BE2C (cell line): ENCODE measurements around the gene FLT4. TPM values are rescaled to one million over a fixed set of nuclear protein-coding genes. Genes with fewer than 3 reads are reported as not detected.

Source experiments
- DNase-seq: peaks from one replicate; pipeline ENCODE4 v3.0.0-alpha.2; 2020
- H3K27me3 ChIP-seq: fragments of 250-450 bp; sonication (Bioruptor Pico); 2 replicates; pipeline ENCODE4 v1.5.1; 2020; ENCODE audit warnings: mild to moderate bottlenecking
- H3K36me3 ChIP-seq: fragments of 250-450 bp; sonication (Bioruptor Pico); 2 replicates; pipeline ENCODE4 v1.5.1; 2020; ENCODE audit warnings: mild to moderate bottlenecking
- H3K4me1 ChIP-seq: fragments of 250-450 bp; sonication (Bioruptor Pico); 2 replicates; pipeline ENCODE4 v1.5.1; 2020
- H3K4me3 ChIP-seq: 2 replicates; pipeline ENCODE4 v1.5.1; 2011; ENCODE audit warnings: low read depth, low read length
- H3K9me3 ChIP-seq: fragments of 250-450 bp; sonication (Bioruptor Pico); 2 replicates; pipeline ENCODE4 v1.5.1; 2020
- polyA plus RNA-seq: library from polyadenylated mRNA; unstranded; fragments of >200 nt; gene quantifications from one replicate; pipeline ENCODE4 v1.2.1, GENCODE V29; 2012; ENCODE audit warnings: low read depth, missing spikeins; ENCODE audit not compliant: insufficient read length, insufficient read depth
- TF ChIP-seq, protein P1 (sequence below): IDR thresholded peaks from 2 replicates; pipeline ENCODE4 v1.5.1; 2012; ENCODE audit warnings: mild to moderate bottlenecking, low read depth, low read length

The FLT4 gene
- polyA plus RNA-seq, result 4.0 TPM

- Histone ChIP-seq H3K27me3 (peaks cover 49% of the 10 kb centered on the region), H3K4me3 (no peak within 1 kb of the TSS), H3K9me3 (no peaks in the 10 kb centered on the region), H3K4me1 (no peaks in the 10 kb centered on the region), H3K36me3 (no peaks in the 10 kb centered on the region)
- no peak for DNase-seq
- TF ChIP-seq, protein P1, sequence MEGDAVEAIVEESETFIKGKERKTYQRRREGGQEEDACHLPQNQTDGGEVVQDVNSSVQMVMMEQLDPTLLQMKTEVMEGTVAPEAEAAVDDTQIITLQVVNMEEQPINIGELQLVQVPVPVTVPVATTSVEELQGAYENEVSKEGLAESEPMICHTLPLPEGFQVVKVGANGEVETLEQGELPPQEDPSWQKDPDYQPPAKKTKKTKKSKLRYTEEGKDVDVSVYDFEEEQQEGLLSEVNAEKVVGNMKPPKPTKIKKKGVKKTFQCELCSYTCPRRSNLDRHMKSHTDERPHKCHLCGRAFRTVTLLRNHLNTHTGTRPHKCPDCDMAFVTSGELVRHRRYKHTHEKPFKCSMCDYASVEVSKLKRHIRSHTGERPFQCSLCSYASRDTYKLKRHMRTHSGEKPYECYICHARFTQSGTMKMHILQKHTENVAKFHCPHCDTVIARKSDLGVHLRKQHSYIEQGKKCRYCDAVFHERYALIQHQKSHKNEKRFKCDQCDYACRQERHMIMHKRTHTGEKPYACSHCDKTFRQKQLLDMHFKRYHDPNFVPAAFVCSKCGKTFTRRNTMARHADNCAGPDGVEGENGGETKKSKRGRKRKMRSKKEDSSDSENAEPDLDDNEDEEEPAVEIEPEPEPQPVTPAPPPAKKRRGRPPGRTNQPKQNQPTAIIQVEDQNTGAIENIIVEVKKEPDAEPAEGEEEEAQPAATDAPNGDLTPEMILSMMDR, result no peak
Measured at GRCh38 chr5:180649297-180650039, at the start of gene FLT4. TSS of gene FLT4 (minus strand) at chr5:180649600. CDS start at chr5:180649545, 55 bp downstream.

DNA sequence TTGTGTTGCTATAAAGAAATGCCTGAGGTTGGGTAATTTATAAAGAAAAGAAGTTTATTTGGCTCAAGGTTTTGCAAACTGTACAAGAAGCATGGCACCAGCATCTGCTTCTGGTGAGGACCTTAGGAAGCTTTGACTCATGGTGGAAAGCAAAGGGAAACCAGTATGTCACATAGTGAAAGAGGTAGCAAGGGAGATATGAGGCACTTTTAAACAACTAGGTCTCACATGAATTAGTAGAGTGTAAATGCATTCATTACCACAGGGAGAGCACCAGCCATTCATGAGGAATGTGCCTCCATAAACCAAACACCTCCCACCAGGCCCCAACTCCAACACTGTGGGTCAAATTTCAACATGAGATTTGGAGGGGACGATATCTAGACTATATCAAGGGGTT lies 49.6 kb upstream of the FLT4 start:
- H3K4me1 ChIP-seq, result no peaks in the 10 kb centered on the region
- no peak for DNase-seq
- TF ChIP-seq, protein P1, result no peak
- H3K9me3 ChIP-seq, result no peaks in the 10 kb centered on the region
- H3K27me3 ChIP-seq, result peaks cover 6% of the 10 kb centered on the region
- no peak overlapping the region for H3K4me3 ChIP-seq
- no peaks in the 10 kb centered on the region for H3K36me3 ChIP-seq

DNA sequence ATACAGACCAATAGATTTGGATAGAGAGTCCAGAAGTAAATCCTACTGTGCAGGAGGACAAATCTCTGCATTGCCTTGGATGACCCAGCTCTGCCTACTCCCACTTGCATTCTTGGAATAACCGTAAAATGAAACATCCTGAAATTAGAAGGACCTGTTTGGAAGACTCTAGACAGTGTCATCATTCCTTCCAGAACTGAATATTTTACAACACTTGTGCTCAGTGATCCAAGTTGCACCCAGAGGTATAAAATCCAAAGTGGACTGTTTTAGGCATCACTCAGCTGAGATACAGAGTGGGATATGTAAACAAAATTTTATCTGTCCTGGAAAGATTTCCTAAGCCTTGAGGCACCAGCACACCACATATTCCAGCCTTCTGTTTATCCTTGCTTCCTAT lies 46.7 kb upstream of the FLT4 start:
- H3K4me3 ChIP-seq, result no peak overlapping the region
- TF ChIP-seq, protein P1, result no peak
- peaks cover 16% of the 10 kb centered on the region for H3K27me3 ChIP-seq
- no peak for DNase-seq
- no peaks in the 10 kb centered on the region for H3K9me3 ChIP-seq
- no peaks in the 10 kb centered on the region for H3K36me3 ChIP-seq
- H3K4me1 ChIP-seq, result no peaks in the 10 kb centered on the region

- no peaks in the 10 kb centered on the region for H3K9me3 ChIP-seq
- H3K27me3 ChIP-seq, result peaks cover 38% of the 10 kb centered on the region
- DNase-seq, result no peak
- TF ChIP-seq, protein P1, result no peak
- H3K36me3 ChIP-seq, result no peaks in the 10 kb centered on the region
- no peaks in the 10 kb centered on the region for H3K4me1 ChIP-seq
- H3K4me3 ChIP-seq, result no peak overlapping the region
Measured at GRCh38 chr5:180692429-180692828, 43.0 kb upstream of the FLT4 start.

- Histone ChIP-seq H3K9me3 (no peaks in the 10 kb centered on the region), H3K4me3 (no peak overlapping the region), H3K27me3 (peaks cover 41% of the 10 kb centered on the region), H3K36me3 (no peaks in the 10 kb centered on the region), H3K4me1 (no peaks in the 10 kb centered on the region)
- DNase-seq, result no peak
- TF ChIP-seq, protein P1, result no peak
Measured at GRCh38 chr5:180691046-180691445, 41.6 kb upstream of the FLT4 start.

DNA sequence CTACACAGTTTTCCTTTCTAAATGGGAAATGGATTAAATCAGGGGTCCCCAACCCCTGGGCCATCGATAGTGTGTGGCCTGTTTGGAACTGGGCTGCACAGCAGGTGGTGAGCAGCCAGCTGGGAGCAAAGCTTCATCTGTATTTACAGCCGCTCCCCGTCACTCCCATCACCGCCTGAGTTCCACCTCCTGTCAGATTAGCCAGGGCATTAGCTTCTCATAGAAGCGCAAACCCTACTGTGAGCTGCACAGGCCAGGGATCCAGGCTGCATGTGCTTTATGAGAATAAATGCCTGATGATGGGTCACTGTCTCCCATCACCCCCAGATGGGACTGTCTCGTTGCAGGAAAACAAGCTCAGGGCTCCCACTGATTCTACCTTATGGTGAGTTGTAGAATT lies 41.2 kb upstream of the FLT4 start:
- H3K4me3 ChIP-seq, result no peak overlapping the region
- no peaks in the 10 kb centered on the region for H3K4me1 ChIP-seq
- peaks cover 41% of the 10 kb centered on the region for H3K27me3 ChIP-seq
- no peaks in the 10 kb centered on the region for H3K36me3 ChIP-seq
- H3K9me3 ChIP-seq, result no peaks in the 10 kb centered on the region
- TF ChIP-seq, protein P1, result no peak
- no peak for DNase-seq
